HEK293 (cell line): Measurements from ENCODE around the gene TTC39C.

Experiments
- ZNF155 ChIP-seq: fragments of 450-650 bp; formaldehyde crosslinking; IDR thresholded peaks from 2 replicates; pipeline ENCODE4 v1.5.1; 2016; ENCODE audit warnings: missing biosample characterization, missing genetic modification characterization
- ZNF184 ChIP-seq: fragments of 450-650 bp; IDR thresholded peaks from 2 replicates; pipeline ENCODE4 v1.5.1; 2018; ENCODE audit warnings: missing biosample characterization, mild to moderate bottlenecking, missing genetic modification characterization
- TF ChIP-seq, protein P1 (sequence below): fragments of 450-650 bp; formaldehyde crosslinking; conservative IDR thresholded peaks from 2 replicates; pipeline ENCODE4 v1.5.1; 2016; ENCODE audit warnings: low read depth, missing biosample characterization, missing genetic modification characterization
- TF ChIP-seq, protein P2 (sequence below): fragments of 450-650 bp; formaldehyde crosslinking; IDR thresholded peaks from 2 replicates; pipeline ENCODE4 v1.5.1; 2016; ENCODE audit warnings: missing biosample characterization, missing genetic modification characterization
- TF ChIP-seq, protein P3 (sequence below): fragments of 450-650 bp; formaldehyde crosslinking; IDR thresholded peaks from 2 replicates; pipeline ENCODE4 v1.5.1; 2017; ENCODE audit warnings: missing biosample characterization, missing genetic modification characterization

DNA sequence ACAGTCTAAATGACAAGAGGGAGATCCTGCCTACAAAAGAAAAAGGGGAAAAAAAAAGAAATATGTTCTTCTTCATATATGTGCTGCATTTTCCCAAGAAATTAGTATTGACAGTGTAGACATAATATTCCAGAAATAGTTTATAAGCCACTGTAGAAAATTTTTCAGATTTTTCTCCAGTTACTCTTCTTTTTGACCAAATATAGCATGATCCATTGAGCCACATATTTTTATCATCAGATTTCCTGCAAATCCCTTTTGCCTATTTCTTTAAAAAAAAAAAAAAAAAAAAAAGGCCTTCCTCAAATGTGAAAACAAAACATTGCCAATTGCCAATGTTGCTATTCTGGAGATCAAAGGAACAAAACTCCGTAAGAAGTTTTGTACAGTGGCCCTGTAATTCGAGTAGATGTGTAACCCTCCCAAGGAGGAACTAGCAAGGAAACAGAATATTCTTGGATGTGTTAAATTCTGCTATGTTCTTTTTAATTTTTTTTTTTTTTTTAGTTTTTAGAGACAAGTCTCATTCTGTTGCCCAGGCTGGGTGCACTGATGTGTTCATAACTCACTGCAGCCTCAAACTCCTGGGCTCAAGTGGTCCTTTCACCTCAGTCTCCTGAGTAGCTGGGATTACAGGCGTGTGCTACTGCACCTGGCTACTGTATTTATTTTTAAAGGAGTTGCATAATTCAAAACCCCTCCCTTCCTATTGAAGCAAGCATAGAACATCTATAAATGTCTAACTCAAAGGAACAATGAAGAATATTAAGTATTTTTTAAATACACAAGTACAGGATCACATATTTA, 111.8 kb downstream of the TTC39C start:
- TF ChIP-seq, protein P1, sequence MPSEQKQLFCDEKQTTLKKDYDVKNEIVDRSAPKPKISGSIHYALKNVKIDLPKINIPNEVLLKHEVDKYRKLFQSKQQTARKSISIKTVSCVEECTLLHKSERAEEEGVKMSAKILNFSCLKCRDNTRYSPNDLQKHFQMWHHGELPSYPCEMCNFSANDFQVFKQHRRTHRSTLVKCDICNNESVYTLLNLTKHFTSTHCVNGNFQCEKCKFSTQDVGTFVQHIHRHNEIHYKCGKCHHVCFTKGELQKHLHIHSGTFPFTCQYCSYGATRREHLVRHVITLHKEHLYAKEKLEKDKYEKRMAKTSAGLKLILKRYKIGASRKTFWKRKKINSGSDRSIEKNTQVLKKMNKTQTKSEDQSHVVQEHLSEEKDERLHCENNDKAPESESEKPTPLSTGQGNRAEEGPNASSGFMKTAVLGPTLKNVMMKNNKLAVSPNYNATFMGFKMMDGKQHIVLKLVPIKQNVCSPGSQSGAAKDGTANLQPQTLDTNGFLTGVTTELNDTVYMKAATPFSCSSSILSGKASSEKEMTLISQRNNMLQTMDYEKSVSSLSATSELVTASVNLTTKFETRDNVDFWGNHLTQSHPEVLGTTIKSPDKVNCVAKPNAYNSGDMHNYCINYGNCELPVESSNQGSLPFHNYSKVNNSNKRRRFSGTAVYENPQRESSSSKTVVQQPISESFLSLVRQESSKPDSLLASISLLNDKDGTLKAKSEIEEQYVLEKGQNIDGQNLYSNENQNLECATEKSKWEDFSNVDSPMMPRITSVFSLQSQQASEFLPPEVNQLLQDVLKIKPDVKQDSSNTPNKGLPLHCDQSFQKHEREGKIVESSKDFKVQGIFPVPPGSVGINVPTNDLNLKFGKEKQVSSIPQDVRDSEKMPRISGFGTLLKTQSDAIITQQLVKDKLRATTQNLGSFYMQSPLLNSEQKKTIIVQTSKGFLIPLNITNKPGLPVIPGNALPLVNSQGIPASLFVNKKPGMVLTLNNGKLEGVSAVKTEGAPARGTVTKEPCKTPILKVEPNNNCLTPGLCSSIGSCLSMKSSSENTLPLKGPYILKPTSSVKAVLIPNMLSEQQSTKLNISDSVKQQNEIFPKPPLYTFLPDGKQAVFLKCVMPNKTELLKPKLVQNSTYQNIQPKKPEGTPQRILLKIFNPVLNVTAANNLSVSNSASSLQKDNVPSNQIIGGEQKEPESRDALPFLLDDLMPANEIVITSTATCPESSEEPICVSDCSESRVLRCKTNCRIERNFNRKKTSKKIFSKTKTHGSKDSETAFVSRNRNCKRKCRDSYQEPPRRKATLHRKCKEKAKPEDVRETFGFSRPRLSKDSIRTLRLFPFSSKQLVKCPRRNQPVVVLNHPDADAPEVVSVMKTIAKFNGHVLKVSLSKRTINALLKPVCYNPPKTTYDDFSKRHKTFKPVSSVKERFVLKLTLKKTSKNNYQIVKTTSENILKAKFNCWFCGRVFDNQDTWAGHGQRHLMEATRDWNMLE (tag by site-specific recombination), result no peak
- TF ChIP-seq ZNF184 (tag by site-specific recombination), result no peak
- TF ChIP-seq, protein P2, sequence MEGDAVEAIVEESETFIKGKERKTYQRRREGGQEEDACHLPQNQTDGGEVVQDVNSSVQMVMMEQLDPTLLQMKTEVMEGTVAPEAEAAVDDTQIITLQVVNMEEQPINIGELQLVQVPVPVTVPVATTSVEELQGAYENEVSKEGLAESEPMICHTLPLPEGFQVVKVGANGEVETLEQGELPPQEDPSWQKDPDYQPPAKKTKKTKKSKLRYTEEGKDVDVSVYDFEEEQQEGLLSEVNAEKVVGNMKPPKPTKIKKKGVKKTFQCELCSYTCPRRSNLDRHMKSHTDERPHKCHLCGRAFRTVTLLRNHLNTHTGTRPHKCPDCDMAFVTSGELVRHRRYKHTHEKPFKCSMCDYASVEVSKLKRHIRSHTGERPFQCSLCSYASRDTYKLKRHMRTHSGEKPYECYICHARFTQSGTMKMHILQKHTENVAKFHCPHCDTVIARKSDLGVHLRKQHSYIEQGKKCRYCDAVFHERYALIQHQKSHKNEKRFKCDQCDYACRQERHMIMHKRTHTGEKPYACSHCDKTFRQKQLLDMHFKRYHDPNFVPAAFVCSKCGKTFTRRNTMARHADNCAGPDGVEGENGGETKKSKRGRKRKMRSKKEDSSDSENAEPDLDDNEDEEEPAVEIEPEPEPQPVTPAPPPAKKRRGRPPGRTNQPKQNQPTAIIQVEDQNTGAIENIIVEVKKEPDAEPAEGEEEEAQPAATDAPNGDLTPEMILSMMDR (tag by site-specific recombination), result no peak
- no peak for TF ChIP-seq ZNF155 (tag by site-specific recombination)
- TF ChIP-seq, protein P3, sequence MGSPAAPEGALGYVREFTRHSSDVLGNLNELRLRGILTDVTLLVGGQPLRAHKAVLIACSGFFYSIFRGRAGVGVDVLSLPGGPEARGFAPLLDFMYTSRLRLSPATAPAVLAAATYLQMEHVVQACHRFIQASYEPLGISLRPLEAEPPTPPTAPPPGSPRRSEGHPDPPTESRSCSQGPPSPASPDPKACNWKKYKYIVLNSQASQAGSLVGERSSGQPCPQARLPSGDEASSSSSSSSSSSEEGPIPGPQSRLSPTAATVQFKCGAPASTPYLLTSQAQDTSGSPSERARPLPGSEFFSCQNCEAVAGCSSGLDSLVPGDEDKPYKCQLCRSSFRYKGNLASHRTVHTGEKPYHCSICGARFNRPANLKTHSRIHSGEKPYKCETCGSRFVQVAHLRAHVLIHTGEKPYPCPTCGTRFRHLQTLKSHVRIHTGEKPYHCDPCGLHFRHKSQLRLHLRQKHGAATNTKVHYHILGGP (tag by site-specific recombination), result no peak
